ENCODE results near the gene HORMAD1. TPM values are rescaled to one million over a fixed set of nuclear protein-coding genes. Genes with fewer than 3 reads are reported as not detected.

The HORMAD1 gene
- polyA plus RNA-seq, 1 donor from 2014 or later: not detected

Small RNAs within 50 kb of the gene (small RNA-seq; reads per million reads assigned to genes)
- gene RNU6-1042P: 0 reads per million in 3 experiments

Other genes with a start within 250 kb of the HORMAD1 start
- gene TARS2, start 233.5 kb downstream of the HORMAD1 start, polyA plus RNA-seq: 19.4 and 22.8 TPM in 2 replicates
- gene ECM1, start 212.8 kb downstream of the HORMAD1 start, polyA plus RNA-seq: 2.3 and 4.2 TPM in 2 replicates
- not detected in 2 replicates for gene FALEC, start 205.1 kb downstream of the HORMAD1 start, polyA plus RNA-seq
- gene ADAMTSL4, start 171.5 kb downstream of the HORMAD1 start, polyA plus RNA-seq: 0.56 TPM in 1 of 2 replicates, not detected in the other
- 151 and 171 TPM in 2 replicates for gene MCL1, start 141.3 kb downstream of the HORMAD1 start, polyA plus RNA-seq
- gene ENSA, start 91.3 kb downstream of the HORMAD1 start, polyA plus RNA-seq: 230 and 341 TPM in 2 replicates
- gene GOLPH3L, start 23.7 kb downstream of the HORMAD1 start, polyA plus RNA-seq: 4.4 and 7.0 TPM in 2 replicates
- gene CTSS, start 44.9 kb upstream of the HORMAD1 start, polyA plus RNA-seq: 0.30 and 3.2 TPM in 2 replicates
- 8.0 and 9.3 TPM in 2 replicates for gene CTSK, start 87.4 kb upstream of the HORMAD1 start, polyA plus RNA-seq
- 17.8 and 17.9 TPM in 2 replicates for gene ARNT, start 155.7 kb upstream of the HORMAD1 start, polyA plus RNA-seq
- gene CTXND2, start 166.2 kb upstream of the HORMAD1 start, polyA plus RNA-seq: not detected in 2 replicates
- gene SETDB1, start 205.5 kb upstream of the HORMAD1 start, polyA plus RNA-seq: 39.1 and 51.1 TPM in 2 replicates

Data from neural cell (in vitro differentiated cells).